HepG2 (cell line): Measurements from ENCODE around the gene PLIN5. TPM values are rescaled to one million over a fixed set of nuclear protein-coding genes. Genes with fewer than 3 reads are reported as not detected.
A peak's percentile ranks its signal among the peaks of the same experiment; 100 is the strongest.

Experiments
- AGO2 ChIP-seq: fragments of 200-400 bp; formaldehyde crosslinking; optimal IDR thresholded peaks from 2 replicates; pipeline ENCODE3; 2017; ENCODE audit warnings: mild to moderate bottlenecking, low read depth, low read length, moderate library complexity
- CSRNP2 ChIP-seq: sonication (generic); formaldehyde crosslinking; conservative IDR thresholded peaks from 2 replicates; pipeline ENCODE4 v1.8.0; 2022; ENCODE audit warnings: low read depth, missing genetic modification reagents
- EED ChIP-seq: sonication (generic); formaldehyde crosslinking; IDR thresholded peaks from 2 replicates; pipeline ENCODE4 v1.5.0; 2020; ENCODE audit warnings: mild to moderate bottlenecking, missing genetic modification reagents
- KLF9 ChIP-seq: IDR thresholded peaks from 2 replicates; pipeline ENCODE4 v1.6.1; 2016; ENCODE audit warnings: low read depth
- MAFG ChIP-seq: sonication (generic); formaldehyde crosslinking; IDR thresholded peaks from 2 replicates; pipeline ENCODE4 v1.5.1; 2020; ENCODE audit warnings: mild to moderate bottlenecking, missing genetic modification reagents
- NFATC3 ChIP-seq: sonication (generic); formaldehyde crosslinking; IDR thresholded peaks from 2 replicates; pipeline ENCODE4 v1.5.1; 2020; ENCODE audit warnings: mild to moderate bottlenecking, missing genetic modification reagents
- NFYB ChIP-seq: sonication (generic); formaldehyde crosslinking; IDR thresholded peaks from 2 replicates; pipeline ENCODE4 v1.4.0; 2020; ENCODE audit warnings: missing genetic modification reagents
- NPAS2 ChIP-seq: sonication (generic); formaldehyde crosslinking; IDR thresholded peaks from 2 replicates; pipeline ENCODE4 v1.8.0; 2022; ENCODE audit warnings: mild to moderate bottlenecking, missing genetic modification reagents, borderline replicate concordance
- NR2F6 ChIP-seq, 2 experiments: IDR thresholded peaks; 2 replicates each; pipeline ENCODE4 v1.6.1; 2016; ENCODE audit warnings: antibody characterized with exemption in 1 of 2, mild to moderate bottlenecking in 1 of 2
- RBM22 ChIP-seq: fragments of 200-400 bp; formaldehyde crosslinking; optimal IDR thresholded peaks from 2 replicates; pipeline ENCODE3; 2017; ENCODE audit warnings: mild to moderate bottlenecking, low read length, moderate library complexity
- RFX3 ChIP-seq: IDR thresholded peaks from 2 replicates; pipeline ENCODE4 v1.6.1; 2016; ENCODE audit warnings: missing biosample characterization, missing genetic modification reagents
- RFXAP ChIP-seq: sonication (generic); formaldehyde crosslinking; IDR thresholded peaks from 2 replicates; pipeline ENCODE4 v1.4.0; 2020; ENCODE audit warnings: missing genetic modification reagents, borderline replicate concordance
- SATB2 ChIP-seq: sonication (generic); formaldehyde crosslinking; IDR thresholded peaks from 2 replicates; pipeline ENCODE4 v1.5.0; 2020; ENCODE audit warnings: missing genetic modification reagents
- TCF7 ChIP-seq: sonication (generic); IDR thresholded peaks from 2 replicates; pipeline ENCODE4 v1.6.1; 2016; ENCODE audit warnings: antibody characterized with exemption, low read depth
- ZC3H4 ChIP-seq: sonication (generic); formaldehyde crosslinking; IDR thresholded peaks from 2 replicates; pipeline ENCODE4 v1.4.0; 2020; ENCODE audit warnings: missing genetic modification reagents, borderline replicate concordance
- ZFX ChIP-seq: sonication (generic); formaldehyde crosslinking; IDR thresholded peaks from 2 replicates; pipeline ENCODE4 v1.4.0; 2020; ENCODE audit warnings: mild to moderate bottlenecking, low read depth, missing genetic modification reagents, moderate library complexity
- ZNF225 ChIP-seq: sonication (generic); formaldehyde crosslinking; IDR thresholded peaks from 2 replicates; pipeline ENCODE4 v1.4.0; 2020; ENCODE audit warnings: mild to moderate bottlenecking, missing genetic modification reagents
- ZNF451 ChIP-seq: sonication (generic); formaldehyde crosslinking; IDR thresholded peaks from 2 replicates; pipeline ENCODE4 v1.5.0; 2020; ENCODE audit warnings: mild to moderate bottlenecking, missing genetic modification reagents
- ZNF607 ChIP-seq: sonication (generic); formaldehyde crosslinking; IDR thresholded peaks from 2 replicates; pipeline ENCODE4 v1.5.1; 2020; ENCODE audit warnings: missing genetic modification reagents, mild to moderate bottlenecking, borderline replicate concordance
- ZNF644 ChIP-seq: IDR thresholded peaks from 2 replicates; pipeline ENCODE4 v1.6.1; 2016; ENCODE audit warnings: low read depth
- polyA plus RNA-seq, 8 experiments: library from polyadenylated mRNA; depleted of rRNA in 3 of 8; stranded (reverse) in 7 of 8; unstranded in 1 of 8; fragments of >200 nt; fragmentation: Illumina TruSeq in 4 of 8; extraction: Trizol in 4 of 8; gene quantifications; 2 replicates each; pipeline versions ENCODE4 v1.2.1 to v1.2.3, GENCODE V29; 2011 to 2016; ENCODE audit warnings: low read depth in 4 of 8, missing spikeins in 1 of 8, mixed read lengths in 1 of 8; ENCODE audit not compliant: insufficient read depth in 1 of 8
- total RNA-seq, 5 experiments: library from RNA; depleted of rRNA; stranded (reverse); fragments of >200 nt; fragmentation: Illumina TruSeq; extraction: Trizol; gene quantifications; 2 replicates each; pipeline ENCODE4 v1.2.3, GENCODE V29; 2016; ENCODE audit warnings: low read depth in 1 of 5
- TF ChIP-seq, protein P1 (sequence below): IDR thresholded peaks from 2 replicates; pipeline ENCODE4 v1.6.1; 2016; ENCODE audit warnings: missing compliant biosample characterization, missing genetic modification reagents, borderline replicate concordance
- TF ChIP-seq, protein P2 (sequence below): sonication (generic); formaldehyde crosslinking; IDR thresholded peaks from 2 replicates; pipeline ENCODE4 v1.4.0; 2020; ENCODE audit warnings: low read depth, mild to moderate bottlenecking, missing genetic modification reagents
- TF ChIP-seq, protein P3 (sequence below): sonication (generic); formaldehyde crosslinking; IDR thresholded peaks from 2 replicates; pipeline ENCODE4 v1.5.1; 2020; ENCODE audit warnings: mild to moderate bottlenecking, missing genetic modification reagents

PLIN5 gene
- total and polyA plus RNA-seq, 2 of the 13 experiments (the other 11 are each of a cell fraction or from before 2014, with no cell fraction given) = 1.8 to 4.8 TPM

- TF ChIP-seq CSRNP2 (CRISPR knock-in tag) (no peak), ZC3H4 (CRISPR knock-in tag) (no peak), ZNF644 (no peak), KLF9 (CRISPR knock-in tag) (no peak), AGO2 (no peak), SATB2 (no peak), ZNF225 (CRISPR knock-in tag) (no peak), NFYB (CRISPR knock-in tag) (no peak), EED (CRISPR knock-in tag) (no peak), NPAS2 (CRISPR knock-in tag) (no peak), ZNF451 (no peak), NFATC3 (CRISPR knock-in tag) (no peak), NR2F6 (IDR thresholded peaks at IDR 0.05) (peak; percentile 91), NR2F6 (CRISPR knock-in tag; IDR thresholded peaks at IDR 0.05) (peak; percentile 90), ZNF607 (CRISPR knock-in tag) (no peak), MAFG (CRISPR knock-in tag) (no peak), RFXAP (CRISPR knock-in tag) (no peak), RBM22 (no peak), ZFX (CRISPR knock-in tag) (0 out of 2 replicates have a peak, but pooled peaks have one; percentile 14), RFX3 (no peak), TCF7 (no peak)
- TF ChIP-seq, protein P1, sequence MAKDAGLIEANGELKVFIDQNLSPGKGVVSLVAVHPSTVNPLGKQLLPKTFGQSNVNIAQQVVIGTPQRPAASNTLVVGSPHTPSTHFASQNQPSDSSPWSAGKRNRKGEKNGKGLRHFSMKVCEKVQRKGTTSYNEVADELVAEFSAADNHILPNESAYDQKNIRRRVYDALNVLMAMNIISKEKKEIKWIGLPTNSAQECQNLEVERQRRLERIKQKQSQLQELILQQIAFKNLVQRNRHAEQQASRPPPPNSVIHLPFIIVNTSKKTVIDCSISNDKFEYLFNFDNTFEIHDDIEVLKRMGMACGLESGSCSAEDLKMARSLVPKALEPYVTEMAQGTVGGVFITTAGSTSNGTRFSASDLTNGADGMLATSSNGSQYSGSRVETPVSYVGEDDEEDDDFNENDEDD (CRISPR knock-in tag) = 0 out of 2 replicates have a peak, but pooled peaks have one; percentile 30
- TF ChIP-seq, protein P2, sequence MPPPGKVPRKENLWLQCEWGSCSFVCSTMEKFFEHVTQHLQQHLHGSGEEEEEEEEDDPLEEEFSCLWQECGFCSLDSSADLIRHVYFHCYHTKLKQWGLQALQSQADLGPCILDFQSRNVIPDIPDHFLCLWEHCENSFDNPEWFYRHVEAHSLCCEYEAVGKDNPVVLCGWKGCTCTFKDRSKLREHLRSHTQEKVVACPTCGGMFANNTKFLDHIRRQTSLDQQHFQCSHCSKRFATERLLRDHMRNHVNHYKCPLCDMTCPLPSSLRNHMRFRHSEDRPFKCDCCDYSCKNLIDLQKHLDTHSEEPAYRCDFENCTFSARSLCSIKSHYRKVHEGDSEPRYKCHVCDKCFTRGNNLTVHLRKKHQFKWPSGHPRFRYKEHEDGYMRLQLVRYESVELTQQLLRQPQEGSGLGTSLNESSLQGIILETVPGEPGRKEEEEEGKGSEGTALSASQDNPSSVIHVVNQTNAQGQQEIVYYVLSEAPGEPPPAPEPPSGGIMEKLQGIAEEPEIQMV = 0 out of 2 replicates have a peak, but pooled peaks have one; percentile 19
- TF ChIP-seq, protein P3, sequence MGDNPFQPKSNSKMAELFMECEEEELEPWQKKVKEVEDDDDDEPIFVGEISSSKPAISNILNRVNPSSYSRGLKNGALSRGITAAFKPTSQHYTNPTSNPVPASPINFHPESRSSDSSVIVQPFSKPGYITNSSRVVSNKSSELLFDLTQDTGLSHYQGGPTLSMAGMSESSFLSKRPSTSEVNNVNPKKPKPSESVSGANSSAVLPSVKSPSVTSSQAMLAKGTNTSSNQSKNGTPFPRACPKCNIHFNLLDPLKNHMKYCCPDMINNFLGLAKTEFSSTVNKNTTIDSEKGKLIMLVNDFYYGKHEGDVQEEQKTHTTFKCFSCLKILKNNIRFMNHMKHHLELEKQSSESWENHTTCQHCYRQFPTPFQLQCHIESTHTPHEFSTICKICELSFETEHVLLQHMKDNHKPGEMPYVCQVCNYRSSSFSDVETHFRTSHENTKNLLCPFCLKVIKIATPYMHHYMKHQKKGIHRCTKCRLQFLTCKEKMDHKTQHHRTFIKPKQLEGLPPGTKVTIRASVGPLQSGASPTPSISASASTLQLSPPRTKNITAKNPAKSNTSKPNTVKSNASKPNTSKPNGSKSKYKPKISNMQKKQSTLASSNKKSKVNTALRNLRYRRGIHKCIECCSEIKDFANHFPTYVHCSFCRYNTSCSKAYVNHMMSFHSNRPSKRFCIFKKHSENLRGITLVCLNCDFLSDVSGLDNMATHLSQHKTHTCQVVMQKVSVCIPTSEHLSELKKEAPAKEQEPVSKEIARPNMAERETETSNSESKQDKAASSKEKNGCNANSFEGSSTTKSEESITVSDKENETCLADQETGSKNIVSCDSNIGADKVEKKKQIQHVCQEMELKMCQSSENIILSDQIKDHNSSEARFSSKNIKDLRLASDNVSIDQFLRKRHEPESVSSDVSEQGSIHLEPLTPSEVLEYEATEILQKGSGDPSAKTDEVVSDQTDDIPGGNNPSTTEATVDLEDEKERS (CRISPR knock-in tag) = no peak
Observed at GRCh38 chr19:4521170-4521887, 13.7 kb downstream of the PLIN5 start (continued).
